ENCODE measurements around the gene MRPL4.

Gene MRPL4

DNA sequence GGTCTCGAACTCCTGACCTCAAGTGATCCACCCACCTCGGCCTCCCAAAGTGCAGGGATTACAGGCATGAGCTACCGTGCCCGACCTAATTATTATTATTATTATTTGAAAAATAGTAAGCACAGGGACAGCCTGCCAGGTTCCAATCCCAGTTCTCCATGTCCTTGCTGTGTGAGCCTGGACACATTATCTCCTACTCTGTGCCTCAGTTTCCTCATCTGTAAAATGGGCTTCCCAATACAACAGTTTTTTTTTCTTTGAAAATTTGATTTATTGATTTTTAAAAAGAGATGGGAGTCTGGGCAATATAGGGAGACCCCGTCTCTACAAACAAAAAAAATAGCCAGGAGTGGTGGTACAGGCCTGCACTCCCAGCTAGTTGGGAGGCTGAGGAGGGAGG, 54.3 kb downstream of the MRPL4 start:
- CTCF ChIA-PET, result interaction anchor here (1.0 to 1.9 kb wide), 5 partner anchors 14 to 84 kb away, joined by 3 to 6 read pairs (median 4); partner anchors contain the start of gene ICAM1

DNA sequence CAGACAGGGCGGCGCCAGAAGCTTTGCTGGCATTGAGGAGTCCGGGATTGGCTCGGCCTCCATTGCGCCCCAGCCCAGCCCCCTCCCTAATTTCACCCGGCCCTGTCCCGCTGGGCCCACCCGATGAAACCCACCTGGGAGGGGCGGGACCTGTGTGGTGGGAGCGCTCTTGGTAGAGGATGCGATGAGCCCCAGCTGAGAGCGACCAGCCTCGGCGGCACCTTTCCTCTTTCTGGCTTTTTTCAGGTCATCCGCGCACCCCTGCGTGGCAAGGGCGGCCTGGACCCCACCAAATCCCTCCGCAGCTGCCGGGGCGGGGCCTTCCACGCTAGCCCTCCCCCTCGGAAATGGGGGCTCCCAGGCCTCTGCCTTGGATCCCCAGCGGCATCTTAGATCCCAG, 57.4 kb downstream of the MRPL4 start, which contains the start of gene ZGLP1:
TSS of gene ZGLP1 (minus strand) at position 393 of the 400 bp plus-strand sequence.
- CTCF ChIA-PET, result no interaction called here

More for the DNA sequence above, 54.3 kb downstream of the MRPL4 start:
- POLR2A ChIA-PET, result interaction anchor here (1.1 to 2.4 kb wide), 3 partner anchors 14 to 17 kb away, joined by 3 to 15 read pairs (median 4); partner anchors contain the start of gene ICAM5
- no peak overlapping the region for H3K4me3 ChIP-seq (ENCODE audit: low read depth, low read length)
- TF ChIP-seq, protein P1, sequence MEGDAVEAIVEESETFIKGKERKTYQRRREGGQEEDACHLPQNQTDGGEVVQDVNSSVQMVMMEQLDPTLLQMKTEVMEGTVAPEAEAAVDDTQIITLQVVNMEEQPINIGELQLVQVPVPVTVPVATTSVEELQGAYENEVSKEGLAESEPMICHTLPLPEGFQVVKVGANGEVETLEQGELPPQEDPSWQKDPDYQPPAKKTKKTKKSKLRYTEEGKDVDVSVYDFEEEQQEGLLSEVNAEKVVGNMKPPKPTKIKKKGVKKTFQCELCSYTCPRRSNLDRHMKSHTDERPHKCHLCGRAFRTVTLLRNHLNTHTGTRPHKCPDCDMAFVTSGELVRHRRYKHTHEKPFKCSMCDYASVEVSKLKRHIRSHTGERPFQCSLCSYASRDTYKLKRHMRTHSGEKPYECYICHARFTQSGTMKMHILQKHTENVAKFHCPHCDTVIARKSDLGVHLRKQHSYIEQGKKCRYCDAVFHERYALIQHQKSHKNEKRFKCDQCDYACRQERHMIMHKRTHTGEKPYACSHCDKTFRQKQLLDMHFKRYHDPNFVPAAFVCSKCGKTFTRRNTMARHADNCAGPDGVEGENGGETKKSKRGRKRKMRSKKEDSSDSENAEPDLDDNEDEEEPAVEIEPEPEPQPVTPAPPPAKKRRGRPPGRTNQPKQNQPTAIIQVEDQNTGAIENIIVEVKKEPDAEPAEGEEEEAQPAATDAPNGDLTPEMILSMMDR (IDR thresholded peaks at IDR 0.05; ENCODE audit: insufficient read depth, low read length, missing control alignments), result no peak
- DNase-seq (ENCODE audit: low read depth, low spot score), result no peak

More for the DNA sequence above, 57.4 kb downstream of the MRPL4 start, which contains the start of gene ZGLP1:
- POLR2A ChIA-PET, result interaction anchor here (0.8 kb wide), 1 partner anchor 21 kb away, joined by 5 read pairs; no protein-coding TSS in a partner anchor
- DNase-seq (ENCODE audit: low read depth, low spot score), result no peak
- TF ChIP-seq, protein P1 (IDR thresholded peaks at IDR 0.05; ENCODE audit: insufficient read depth, low read length, missing control alignments), result no peak
- H3K4me3 ChIP-seq (ENCODE audit: low read depth, low read length), result no peak within 1 kb of the TSS
